ENCODE results near the gene WDTC1. TPM values are rescaled to one million over a fixed set of nuclear protein-coding genes. Genes with fewer than 3 reads are reported as not detected.

Gene WDTC1
- total RNA-seq, 1 experiment from 2014 or later: 37.1 TPM

GRCh38 chr1:27355683-27356082, 121.3 kb downstream of the WDTC1 start:
- intact Hi-C loops (cut with micrococcal nuclease; ENCODE audit: unreplicated experiment): no loop called here
- no peaks in the 10 kb centered on the region for H3K36me3 ChIP-seq (ENCODE audit: low read depth)
- POLR2A ChIA-PET (ENCODE audit: unreplicated experiment): no interaction called here

GRCh38 chr1:27356277-27356618, 121.8 kb downstream of the WDTC1 start:
- intact Hi-C loops (cut with micrococcal nuclease; ENCODE audit: unreplicated experiment): no loop called here
- Histone ChIP-seq H3K9me2 (ENCODE audit: insufficient read depth) (no peaks in the 10 kb centered on the region), H3K4me3 (no peak overlapping the region), H3K4me1 (replicated peaks; ENCODE audit: insufficient read depth) (no peaks in the 10 kb centered on the region), H4K20me1 (ENCODE audit: insufficient read depth) (no peaks in the 10 kb centered on the region), H3K27ac (no peak overlapping the region), H3K27me3 (ENCODE audit: insufficient read depth, low read depth) (no peaks in the 10 kb centered on the region), H3K36me3 (ENCODE audit: low read depth) (no peaks in the 10 kb centered on the region), H3K79me2 (ENCODE audit: low read depth) (no peaks in the 10 kb centered on the region), H3K9me3 (ENCODE audit: insufficient read depth, low read depth) (no peaks in the 10 kb centered on the region), H3K4me2 (no peak overlapping the region), H3F3A (ENCODE audit: insufficient read depth, low read depth) (no peaks in the 10 kb centered on the region), H2AFZ (no peak overlapping the region)
- DNase-seq: no peak
- POLR2A ChIA-PET (ENCODE audit: unreplicated experiment): no interaction called here
- BruUV-seq (replicated peaks): no TSS peak
- CTCF ChIA-PET: interaction anchor here (0.6 kb wide), 1 partner anchor 1249 kb away, joined by 5 read pairs; no protein-coding TSS in a partner anchor
- TF ChIP-seq CTCF (conservative IDR thresholded peaks at IDR 0.05): no peak
- TF ChIP-seq EZH2 (IDR thresholded peaks at IDR 0.05; ENCODE audit: low read depth): no peak

More at GRCh38 chr1:27355683-27356082, 121.3 kb downstream of the WDTC1 start:
- H3K4me1 ChIP-seq (replicated peaks; ENCODE audit: insufficient read depth): no peaks in the 10 kb centered on the region
- no peaks in the 10 kb centered on the region for H3K79me2 ChIP-seq (ENCODE audit: low read depth)
- no peak overlapping the region for H3K27ac ChIP-seq
- no peaks in the 10 kb centered on the region for H3K9me2 ChIP-seq (ENCODE audit: insufficient read depth)
- H3K4me2 ChIP-seq: no peak overlapping the region
- H4K20me1 ChIP-seq (ENCODE audit: insufficient read depth): no peaks in the 10 kb centered on the region
- no peak for DNase-seq
- BruUV-seq (replicated peaks): no TSS peak
- H3F3A ChIP-seq (ENCODE audit: insufficient read depth, low read depth): no peaks in the 10 kb centered on the region
- CTCF ChIA-PET: no interaction called here
- H2AFZ ChIP-seq: no peak overlapping the region
- TF ChIP-seq CTCF (conservative IDR thresholded peaks at IDR 0.05) (no peak), EZH2 (IDR thresholded peaks at IDR 0.05; ENCODE audit: low read depth) (no peak)
- no peaks in the 10 kb centered on the region for H3K27me3 ChIP-seq (ENCODE audit: insufficient read depth, low read depth)
- no peak overlapping the region for H3K4me3 ChIP-seq
- no peaks in the 10 kb centered on the region for H3K9me3 ChIP-seq (ENCODE audit: insufficient read depth, low read depth)

DNA sequence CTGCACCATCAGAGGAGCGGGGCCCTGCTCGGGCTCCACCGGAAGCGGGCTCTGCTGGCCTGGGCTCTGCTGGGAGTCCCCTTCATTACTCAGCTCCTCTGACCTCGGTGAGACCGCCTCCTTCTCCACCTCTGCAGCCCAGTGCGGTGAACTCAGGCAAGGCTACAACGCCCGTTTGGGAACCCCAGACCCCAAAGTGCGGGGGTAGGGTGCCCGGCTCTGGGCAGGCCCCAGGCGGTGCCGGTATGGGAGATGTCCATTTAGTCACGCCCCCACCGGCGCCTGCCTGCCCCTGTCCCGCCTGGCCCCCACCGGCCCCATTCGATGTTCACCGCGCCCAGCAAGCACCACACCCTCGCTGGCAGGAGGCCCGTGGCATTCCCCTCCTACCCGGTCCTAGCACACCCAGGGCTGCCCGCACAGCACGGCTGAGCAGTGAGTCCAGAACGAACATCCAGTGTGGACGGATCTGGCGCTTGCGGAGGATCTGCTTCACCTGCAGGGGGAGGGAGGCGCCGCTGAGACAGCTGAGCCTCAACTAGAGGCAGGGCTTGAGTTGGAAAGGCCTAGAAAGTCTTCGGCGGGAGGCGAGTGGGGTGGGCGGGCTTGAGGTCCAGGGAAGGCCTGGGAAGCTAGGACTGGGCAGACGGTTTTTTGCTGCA, 122.3 kb downstream of the WDTC1 start:
- Histone ChIP-seq H3K9me3 (ENCODE audit: insufficient read depth, low read depth) (no peaks in the 10 kb centered on the region), H3K27ac (no peak overlapping the region), H3K79me2 (ENCODE audit: low read depth) (no peaks in the 10 kb centered on the region), H3K36me3 (ENCODE audit: low read depth) (no peaks in the 10 kb centered on the region), H3F3A (ENCODE audit: insufficient read depth, low read depth) (no peaks in the 10 kb centered on the region), H3K4me3 (no peak overlapping the region), H3K9me2 (ENCODE audit: insufficient read depth) (no peaks in the 10 kb centered on the region), H3K4me1 (replicated peaks; ENCODE audit: insufficient read depth) (no peaks in the 10 kb centered on the region), H4K20me1 (ENCODE audit: insufficient read depth) (no peaks in the 10 kb centered on the region), H3K4me2 (no peak overlapping the region), H2AFZ (no peak overlapping the region), H3K27me3 (ENCODE audit: insufficient read depth, low read depth) (no peaks in the 10 kb centered on the region)
- TF ChIP-seq EZH2 (IDR thresholded peaks at IDR 0.05; ENCODE audit: low read depth) (no peak), CTCF (conservative IDR thresholded peaks at IDR 0.05) (no peak)
- ChIA-PET POLR2A (ENCODE audit: unreplicated experiment) (interaction anchor here (0.7 kb wide), 1 partner anchor 55 kb away, joined by 8 read pairs; no protein-coding TSS in a partner anchor), CTCF (interaction anchor here (0.6 kb wide), 1 partner anchor 1250 kb away, joined by 5 read pairs; no protein-coding TSS in a partner anchor)
- intact Hi-C loops (cut with micrococcal nuclease; ENCODE audit: unreplicated experiment): no loop called here
- no TSS peak for BruUV-seq (replicated peaks)
- DNase-seq: no peak
